HepG2 (cell line): ENCODE data around the gene DCK. TPM values are rescaled to one million over a fixed set of nuclear protein-coding genes. Genes with fewer than 3 reads are reported as not detected.
A peak's percentile ranks its signal among the peaks of the same experiment; 100 is the strongest.

Source experiments
- ARID2 ChIP-seq: sonication (generic); formaldehyde crosslinking; IDR thresholded peaks from 2 replicates; pipeline ENCODE4 v1.8.1; 2022; ENCODE audit warnings: mild to moderate bottlenecking, missing genetic modification reagents, borderline replicate concordance
- ATAD3A ChIP-seq: sonication (generic); formaldehyde crosslinking; IDR thresholded peaks from 2 replicates; pipeline ENCODE4 v1.4.0; 2020; ENCODE audit warnings: missing genetic modification reagents
- CCDC6 ChIP-seq: sonication (generic); formaldehyde crosslinking; IDR thresholded peaks from 2 replicates; pipeline ENCODE4 v1.8.1; 2022; ENCODE audit warnings: mild to moderate bottlenecking, missing genetic modification reagents, moderate library complexity
- ELF4 ChIP-seq: sonication (generic); formaldehyde crosslinking; IDR thresholded peaks from 2 replicates; pipeline ENCODE4 v1.5.0; 2020; ENCODE audit warnings: missing genetic modification reagents, mild to moderate bottlenecking, moderate library complexity, borderline replicate concordance
- GATAD1 ChIP-seq: IDR thresholded peaks from 2 replicates; pipeline ENCODE4 v1.6.1; 2016; ENCODE audit warnings: missing genetic modification reagents, missing compliant biosample characterization
- HMGA1 ChIP-seq: sonication (generic); formaldehyde crosslinking; conservative IDR thresholded peaks from 2 replicates; pipeline ENCODE4 v1.4.0; 2020; ENCODE audit warnings: missing genetic modification reagents
- JDP2 ChIP-seq: sonication (generic); formaldehyde crosslinking; IDR thresholded peaks from 2 replicates; pipeline ENCODE4 v1.8.1; 2022; ENCODE audit warnings: missing genetic modification reagents, borderline replicate concordance
- KAT2B ChIP-seq: fragments of 150-350 bp; IDR thresholded peaks from 2 replicates; pipeline ENCODE4 v1.6.1; 2014; ENCODE audit warnings: low read depth, low read length, borderline replicate concordance
- KDM1A ChIP-seq: IDR thresholded peaks from 2 replicates; pipeline ENCODE4 v1.6.1; 2016; ENCODE audit warnings: missing compliant biosample characterization
- KDM2A ChIP-seq: sonication (generic); formaldehyde crosslinking; IDR thresholded peaks from 2 replicates; pipeline ENCODE4 v1.4.0; 2020; ENCODE audit warnings: low read depth, missing genetic modification reagents, borderline replicate concordance
- MTF1 ChIP-seq: sonication (generic); formaldehyde crosslinking; IDR thresholded peaks from 2 replicates; pipeline ENCODE4 v1.5.0; 2020; ENCODE audit warnings: missing genetic modification reagents
- MXI1 ChIP-seq: IDR thresholded peaks from 3 replicates; pipeline ENCODE4 v1.6.1; 2012; ENCODE audit warnings: low read depth, low read length, inconsistent platforms, borderline replicate concordance
- NFKBIZ ChIP-seq: IDR thresholded peaks from 2 replicates; pipeline ENCODE4 v1.6.1; 2018; ENCODE audit warnings: missing genetic modification reagents, missing compliant biosample characterization
- NR2F1 ChIP-seq, 2 experiments: fragments of 450-650 bp in 1 of 2; formaldehyde crosslinking in 1 of 2; IDR thresholded peaks; 2 replicates each; pipeline versions ENCODE4 v1.5.0 to v1.6.1; 2016 to 2020; ENCODE audit warnings: mild to moderate bottlenecking in 1 of 2, missing compliant biosample characterization in 1 of 2, missing genetic modification reagents in 1 of 2, moderate library complexity in 1 of 2
- POLR2AphosphoS2 ChIP-seq: IDR thresholded peaks from 2 replicates; pipeline ENCODE4 v1.6.1; 2011; ENCODE audit warnings: low read depth, low read length, improper control_type of control experiment
- SMAD3 ChIP-seq: sonication (generic); formaldehyde crosslinking; IDR thresholded peaks from 2 replicates; pipeline ENCODE4 v1.4.0; 2020; ENCODE audit warnings: missing genetic modification reagents
- SMARCE1 ChIP-seq: fragments of 450-650 bp; IDR thresholded peaks from 2 replicates; pipeline ENCODE4 v1.6.1; 2017; ENCODE audit warnings: borderline replicate concordance
- SP140L ChIP-seq: sonication (generic); formaldehyde crosslinking; IDR thresholded peaks from 2 replicates; pipeline ENCODE4 v1.4.0; 2020; ENCODE audit warnings: missing genetic modification reagents, borderline replicate concordance
- SRY ChIP-seq: sonication (generic); formaldehyde crosslinking; IDR thresholded peaks from 2 replicates; pipeline ENCODE4 v1.8.0; 2022; ENCODE audit warnings: mild to moderate bottlenecking, missing genetic modification reagents
- ZNF160 ChIP-seq: sonication (generic); formaldehyde crosslinking; IDR thresholded peaks from 2 replicates; pipeline ENCODE4 v1.8.0; 2022; ENCODE audit warnings: mild to moderate bottlenecking, inconsistent platforms, missing genetic modification reagents
- ZNF225 ChIP-seq: sonication (generic); formaldehyde crosslinking; IDR thresholded peaks from 2 replicates; pipeline ENCODE4 v1.4.0; 2020; ENCODE audit warnings: mild to moderate bottlenecking, missing genetic modification reagents
- ZNF432 ChIP-seq: sonication (generic); formaldehyde crosslinking; IDR thresholded peaks from 2 replicates; pipeline ENCODE4 v1.5.0; 2020; ENCODE audit warnings: missing genetic modification reagents, mild to moderate bottlenecking, borderline replicate concordance
- ZNF446 ChIP-seq: sonication (generic); formaldehyde crosslinking; IDR thresholded peaks from 2 replicates; pipeline ENCODE4 v1.5.0; 2020; ENCODE audit warnings: mild to moderate bottlenecking, missing genetic modification reagents
- polyA plus RNA-seq, 8 experiments: library from polyadenylated mRNA; depleted of rRNA in 3 of 8; stranded (reverse) in 7 of 8; unstranded in 1 of 8; fragments of >200 nt; fragmentation: Illumina TruSeq in 4 of 8; extraction: Trizol in 4 of 8; gene quantifications; 2 replicates each; pipeline versions ENCODE4 v1.2.1 to v1.2.3, GENCODE V29; 2011 to 2016; ENCODE audit warnings: low read depth in 4 of 8, missing spikeins in 1 of 8, mixed read lengths in 1 of 8; ENCODE audit not compliant: insufficient read depth in 1 of 8
- total RNA-seq, 5 experiments: library from RNA; depleted of rRNA; stranded (reverse); fragments of >200 nt; fragmentation: Illumina TruSeq; extraction: Trizol; gene quantifications; 2 replicates each; pipeline ENCODE4 v1.2.3, GENCODE V29; 2016; ENCODE audit warnings: low read depth in 1 of 5
- TF ChIP-seq, protein P1 (sequence below): sonication (generic); formaldehyde crosslinking; IDR thresholded peaks from 2 replicates; pipeline ENCODE4 v1.8.0; 2022; ENCODE audit warnings: missing genetic modification reagents, low read depth, mild to moderate bottlenecking, borderline replicate concordance
- TF ChIP-seq, protein P2 (sequence below): sonication (generic); formaldehyde crosslinking; IDR thresholded peaks from 2 replicates; pipeline ENCODE4; 2020; ENCODE audit warnings: missing genetic modification reagents, mild to moderate bottlenecking, borderline replicate concordance
- TF ChIP-seq, protein P3 (sequence below): sonication (generic); formaldehyde crosslinking; conservative IDR thresholded peaks from 2 replicates; pipeline ENCODE4 v1.8.1; 2023; ENCODE audit warnings: missing genetic modification reagents

The DCK gene
- total and polyA plus RNA-seq, 2 of the 13 experiments (the other 11 are each of a cell fraction or from before 2014, with no cell fraction given), result 5.7 to 21.8 TPM

DNA sequence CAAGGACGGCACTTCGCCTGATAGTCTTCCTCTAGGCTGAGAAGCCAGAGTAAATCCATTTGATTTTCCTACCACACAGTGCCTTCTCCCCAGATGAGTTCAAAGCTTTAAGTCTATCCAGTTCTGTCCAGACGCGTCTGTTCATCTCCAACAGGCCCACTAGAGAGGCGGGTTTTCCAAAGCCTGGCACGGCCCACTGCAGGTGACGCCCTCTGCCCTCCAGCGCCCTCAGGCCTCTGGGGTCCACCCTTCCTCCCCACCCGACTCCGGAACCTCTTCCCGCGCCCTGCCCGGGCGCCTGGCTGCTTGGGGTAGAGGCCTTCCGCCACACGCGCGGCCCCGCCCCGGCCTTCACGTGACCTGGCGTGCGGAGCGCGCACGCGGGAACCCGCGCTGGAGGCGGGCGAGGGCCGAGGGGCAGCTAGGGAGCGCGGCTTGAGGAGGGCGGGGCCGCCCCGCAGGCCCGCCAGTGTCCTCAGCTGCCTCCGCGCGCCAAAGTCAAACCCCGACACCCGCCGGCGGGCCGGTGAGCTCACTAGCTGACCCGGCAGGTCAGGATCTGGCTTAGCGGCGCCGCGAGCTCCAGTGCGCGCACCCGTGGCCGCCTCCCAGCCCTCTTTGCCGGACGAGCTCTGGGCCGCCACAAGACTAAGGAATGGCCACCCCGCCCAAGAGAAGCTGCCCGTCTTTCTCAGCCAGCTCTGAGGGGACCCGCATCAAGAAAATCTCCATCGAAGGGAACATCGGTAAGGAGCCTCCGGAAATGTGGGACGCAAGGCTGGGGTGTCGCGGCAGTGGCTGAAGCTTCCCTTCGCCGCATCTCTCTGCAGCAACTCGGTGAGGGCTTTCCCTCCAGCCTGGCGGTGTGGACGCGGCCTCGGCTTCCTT lies at the start of gene DCK (continued):
- TF ChIP-seq ZNF432 (no peak), ELF4 (CRISPR knock-in tag) (no peak), GATAD1 (CRISPR knock-in tag) (0 out of 2 replicates have a peak, but pooled peaks have one; percentile 47), POLR2AphosphoS2 (no peak), NFKBIZ (CRISPR knock-in tag) (peak; percentile 17; the same call in 1 of the 2 replicates), ZNF160 (CRISPR knock-in tag) (no peak), ZNF446 (CRISPR knock-in tag) (no peak), KDM1A (no peak), JDP2 (CRISPR knock-in tag) (no peak), SP140L (CRISPR knock-in tag) (no peak), SRY (CRISPR knock-in tag) (no peak; the same call in 1 of the 2 replicates), KDM2A (CRISPR knock-in tag) (peak; percentile 86), ARID2 (CRISPR knock-in tag) (peak; percentile 42; the same call in 1 of the 2 replicates), KAT2B (no peak), SMARCE1 (no peak), ZNF225 (CRISPR knock-in tag) (no peak), ATAD3A (CRISPR knock-in tag) (0 out of 2 replicates have a peak, but pooled peaks have one; percentile 18), CCDC6 (CRISPR knock-in tag) (peak; percentile 90; the same call in 1 of the 2 replicates), NR2F1 (CRISPR knock-in tag; IDR thresholded peaks at IDR 0.05) (peak in 1 of 2 experiments; percentile 64; a peak in 2 of 4 replicates), MTF1 (no peak), MXI1 (peak; percentile 86; the same call in 2 of the 3 replicates), SMAD3 (CRISPR knock-in tag) (0 out of 2 replicates have a peak, but pooled peaks have one; percentile 22), HMGA1 (CRISPR knock-in tag) (no peak)
- TF ChIP-seq, protein P1, sequence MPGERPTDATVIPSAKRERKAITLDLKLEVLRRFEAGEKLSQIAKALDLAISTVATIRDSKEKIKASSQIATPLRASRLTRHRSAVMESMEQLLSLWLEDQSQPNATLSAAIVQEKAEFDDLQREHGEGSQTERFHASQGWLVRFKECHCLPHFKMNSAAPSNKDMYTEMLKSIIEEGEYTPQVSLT (CRISPR knock-in tag), result no peak; the same call in 1 of the 2 replicates
- TF ChIP-seq, protein P2, sequence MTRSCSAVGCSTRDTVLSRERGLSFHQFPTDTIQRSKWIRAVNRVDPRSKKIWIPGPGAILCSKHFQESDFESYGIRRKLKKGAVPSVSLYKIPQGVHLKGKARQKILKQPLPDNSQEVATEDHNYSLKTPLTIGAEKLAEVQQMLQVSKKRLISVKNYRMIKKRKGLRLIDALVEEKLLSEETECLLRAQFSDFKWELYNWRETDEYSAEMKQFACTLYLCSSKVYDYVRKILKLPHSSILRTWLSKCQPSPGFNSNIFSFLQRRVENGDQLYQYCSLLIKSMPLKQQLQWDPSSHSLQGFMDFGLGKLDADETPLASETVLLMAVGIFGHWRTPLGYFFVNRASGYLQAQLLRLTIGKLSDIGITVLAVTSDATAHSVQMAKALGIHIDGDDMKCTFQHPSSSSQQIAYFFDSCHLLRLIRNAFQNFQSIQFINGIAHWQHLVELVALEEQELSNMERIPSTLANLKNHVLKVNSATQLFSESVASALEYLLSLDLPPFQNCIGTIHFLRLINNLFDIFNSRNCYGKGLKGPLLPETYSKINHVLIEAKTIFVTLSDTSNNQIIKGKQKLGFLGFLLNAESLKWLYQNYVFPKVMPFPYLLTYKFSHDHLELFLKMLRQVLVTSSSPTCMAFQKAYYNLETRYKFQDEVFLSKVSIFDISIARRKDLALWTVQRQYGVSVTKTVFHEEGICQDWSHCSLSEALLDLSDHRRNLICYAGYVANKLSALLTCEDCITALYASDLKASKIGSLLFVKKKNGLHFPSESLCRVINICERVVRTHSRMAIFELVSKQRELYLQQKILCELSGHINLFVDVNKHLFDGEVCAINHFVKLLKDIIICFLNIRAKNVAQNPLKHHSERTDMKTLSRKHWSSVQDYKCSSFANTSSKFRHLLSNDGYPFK (CRISPR knock-in tag), result peak; percentile 35; the same call in 1 of the 2 replicates
- TF ChIP-seq, protein P3, sequence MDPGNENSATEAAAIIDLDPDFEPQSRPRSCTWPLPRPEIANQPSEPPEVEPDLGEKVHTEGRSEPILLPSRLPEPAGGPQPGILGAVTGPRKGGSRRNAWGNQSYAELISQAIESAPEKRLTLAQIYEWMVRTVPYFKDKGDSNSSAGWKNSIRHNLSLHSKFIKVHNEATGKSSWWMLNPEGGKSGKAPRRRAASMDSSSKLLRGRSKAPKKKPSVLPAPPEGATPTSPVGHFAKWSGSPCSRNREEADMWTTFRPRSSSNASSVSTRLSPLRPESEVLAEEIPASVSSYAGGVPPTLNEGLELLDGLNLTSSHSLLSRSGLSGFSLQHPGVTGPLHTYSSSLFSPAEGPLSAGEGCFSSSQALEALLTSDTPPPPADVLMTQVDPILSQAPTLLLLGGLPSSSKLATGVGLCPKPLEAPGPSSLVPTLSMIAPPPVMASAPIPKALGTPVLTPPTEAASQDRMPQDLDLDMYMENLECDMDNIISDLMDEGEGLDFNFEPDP (CRISPR knock-in tag), result no peak
